ENCODE results near the gene WNK2.

DNA sequence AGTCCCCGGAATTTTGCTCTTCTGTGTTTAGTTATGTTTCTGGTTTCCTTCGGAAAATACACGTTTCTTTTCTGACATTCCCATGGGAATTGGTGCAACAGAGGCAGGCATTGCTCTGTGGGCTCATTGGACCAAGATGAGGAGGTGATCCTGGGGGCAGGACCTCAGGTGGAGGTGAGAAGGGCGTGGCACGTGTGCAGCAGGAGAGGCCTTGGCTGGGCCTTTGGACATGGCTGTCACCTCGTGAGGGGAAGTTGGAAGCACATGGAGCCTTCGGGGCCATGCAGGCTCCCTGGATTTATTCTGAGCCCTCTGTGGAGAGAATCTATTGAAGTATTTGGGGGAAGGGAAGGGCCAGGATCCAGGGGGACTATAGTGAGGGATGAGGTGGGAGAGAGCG lies 44.5 kb downstream of the WNK2 start:
- TF ChIP-seq, protein P1, sequence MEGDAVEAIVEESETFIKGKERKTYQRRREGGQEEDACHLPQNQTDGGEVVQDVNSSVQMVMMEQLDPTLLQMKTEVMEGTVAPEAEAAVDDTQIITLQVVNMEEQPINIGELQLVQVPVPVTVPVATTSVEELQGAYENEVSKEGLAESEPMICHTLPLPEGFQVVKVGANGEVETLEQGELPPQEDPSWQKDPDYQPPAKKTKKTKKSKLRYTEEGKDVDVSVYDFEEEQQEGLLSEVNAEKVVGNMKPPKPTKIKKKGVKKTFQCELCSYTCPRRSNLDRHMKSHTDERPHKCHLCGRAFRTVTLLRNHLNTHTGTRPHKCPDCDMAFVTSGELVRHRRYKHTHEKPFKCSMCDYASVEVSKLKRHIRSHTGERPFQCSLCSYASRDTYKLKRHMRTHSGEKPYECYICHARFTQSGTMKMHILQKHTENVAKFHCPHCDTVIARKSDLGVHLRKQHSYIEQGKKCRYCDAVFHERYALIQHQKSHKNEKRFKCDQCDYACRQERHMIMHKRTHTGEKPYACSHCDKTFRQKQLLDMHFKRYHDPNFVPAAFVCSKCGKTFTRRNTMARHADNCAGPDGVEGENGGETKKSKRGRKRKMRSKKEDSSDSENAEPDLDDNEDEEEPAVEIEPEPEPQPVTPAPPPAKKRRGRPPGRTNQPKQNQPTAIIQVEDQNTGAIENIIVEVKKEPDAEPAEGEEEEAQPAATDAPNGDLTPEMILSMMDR (IDR thresholded peaks at IDR 0.05; ENCODE audit: low read depth, low read length, poor library complexity, severe bottlenecking): no peak
- TF ChIP-seq EZH2phosphoT487 (IDR thresholded peaks at IDR 0.05; ENCODE audit: borderline replicate concordance, low read length): no peak

Measured in DOHH2 (cell line).